HG02571 (cell line): ENCODE results near the gene IGFN1.
"Not testable (repeated sequence)": the region's sequence is repeated elsewhere in the genome, so short reads cannot be mapped to it uniquely, and the experiment has no call there.

Source experiments
- ATAC-seq: cut with Tn5 transposase; IDR thresholded peaks from one replicate; pipeline ENCODE4 v1.9.1; 2021; ENCODE audit warnings: mild to moderate bottlenecking, moderate library complexity; ENCODE audit not compliant: unreplicated experiment

IGFN1 gene

GRCh38 chr1:201239646-201240045, 49.0 kb downstream of the IGFN1 start:
- not testable (repeated sequence) for ATAC-seq

- ATAC-seq = no peak
Observed at GRCh38 chr1:201240171-201240570, 49.5 kb downstream of the IGFN1 start.

GRCh38 chr1:201241736-201242135, 51.1 kb downstream of the IGFN1 start:
- ATAC-seq = no peak

GRCh38 chr1:201245082-201245481, 54.5 kb downstream of the IGFN1 start:
- no peak for ATAC-seq

- no peak for ATAC-seq
Observed at GRCh38 chr1:201248721-201249559, 58.3 kb downstream of the IGFN1 start.

- no peak for ATAC-seq
Observed at GRCh38 chr1:201250326-201251011, 59.8 kb downstream of the IGFN1 start.

- ATAC-seq = no peak
Observed at GRCh38 chr1:201251411-201251810, 60.8 kb downstream of the IGFN1 start.

- no peak for ATAC-seq
Observed at GRCh38 chr1:201251851-201252430, 61.3 kb downstream of the IGFN1 start.

- ATAC-seq = no peak
Observed at GRCh38 chr1:201252944-201253371, 62.3 kb downstream of the IGFN1 start.

- no peak for ATAC-seq
Observed at GRCh38 chr1:201253411-201253810, 62.8 kb downstream of the IGFN1 start.

- no peak for ATAC-seq
Observed at GRCh38 chr1:201253906-201254624, 63.4 kb downstream of the IGFN1 start.

GRCh38 chr1:201254625-201255478, 64.2 kb downstream of the IGFN1 start:
- ATAC-seq = no peak

GRCh38 chr1:201255479-201256362, 65.1 kb downstream of the IGFN1 start:
- ATAC-seq = no peak

- ATAC-seq = not testable (repeated sequence)
Observed at GRCh38 chr1:201258132-201258531, 67.5 kb downstream of the IGFN1 start.

- no peak for ATAC-seq
Observed at GRCh38 chr1:201258763-201259230, 68.2 kb downstream of the IGFN1 start.

- no peak for ATAC-seq
Observed at GRCh38 chr1:201259476-201260235, 69.0 kb downstream of the IGFN1 start.

GRCh38 chr1:201260236-201260590, 69.6 kb downstream of the IGFN1 start:
- ATAC-seq = no peak

GRCh38 chr1:201260648-201261311, 70.2 kb downstream of the IGFN1 start:
- no peak for ATAC-seq
